NCI-H82 (cell line): ENCODE data around the gene ZNF609.
A peak's percentile ranks its signal among the peaks of the same experiment; 100 is the strongest.
"Not testable (repeated sequence)": the region's sequence is repeated elsewhere in the genome, so short reads cannot be mapped to it uniquely, and the experiment has no call there.

Experiments
- DNase-seq: peaks from one replicate; lab custom pipeline; 2025; lab: John Stamatoyannopoulos, UW

ZNF609 gene

DNA sequence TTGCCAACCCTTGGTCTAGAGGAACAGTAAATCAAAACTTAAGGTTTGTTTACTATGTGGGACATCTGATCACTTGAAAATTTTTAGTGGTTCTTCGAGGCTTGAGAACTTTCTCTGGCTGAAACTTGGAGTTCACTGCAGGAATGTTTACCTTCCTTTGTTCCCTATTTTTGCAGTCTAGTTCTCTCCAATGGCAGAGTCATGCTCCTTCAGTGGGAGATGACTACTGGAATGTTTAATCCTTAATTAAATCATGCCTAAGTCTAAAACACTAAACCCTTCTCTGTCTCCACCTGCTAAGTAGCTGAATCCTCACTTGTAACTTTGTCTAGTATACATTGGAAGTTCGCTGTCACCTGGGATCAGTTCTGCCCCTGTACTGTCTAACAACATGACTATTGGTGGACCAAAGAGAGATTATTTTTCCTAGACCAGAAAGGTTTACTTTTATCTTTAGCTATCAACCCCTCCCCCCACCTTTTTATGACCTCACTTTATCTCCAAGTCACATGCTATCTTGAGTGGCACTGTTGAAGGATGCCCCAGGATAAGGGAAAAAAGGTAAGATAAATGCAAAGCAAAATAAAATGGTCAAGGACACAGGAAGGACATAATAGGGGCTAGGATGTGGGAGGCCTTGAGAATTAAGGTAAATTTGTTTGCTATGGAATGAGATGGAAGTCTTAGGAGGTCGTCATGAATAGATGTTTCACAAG is 1.2 kb upstream of the ZNF609 start:
- peak; percentile 87 for DNase-seq

DNA sequence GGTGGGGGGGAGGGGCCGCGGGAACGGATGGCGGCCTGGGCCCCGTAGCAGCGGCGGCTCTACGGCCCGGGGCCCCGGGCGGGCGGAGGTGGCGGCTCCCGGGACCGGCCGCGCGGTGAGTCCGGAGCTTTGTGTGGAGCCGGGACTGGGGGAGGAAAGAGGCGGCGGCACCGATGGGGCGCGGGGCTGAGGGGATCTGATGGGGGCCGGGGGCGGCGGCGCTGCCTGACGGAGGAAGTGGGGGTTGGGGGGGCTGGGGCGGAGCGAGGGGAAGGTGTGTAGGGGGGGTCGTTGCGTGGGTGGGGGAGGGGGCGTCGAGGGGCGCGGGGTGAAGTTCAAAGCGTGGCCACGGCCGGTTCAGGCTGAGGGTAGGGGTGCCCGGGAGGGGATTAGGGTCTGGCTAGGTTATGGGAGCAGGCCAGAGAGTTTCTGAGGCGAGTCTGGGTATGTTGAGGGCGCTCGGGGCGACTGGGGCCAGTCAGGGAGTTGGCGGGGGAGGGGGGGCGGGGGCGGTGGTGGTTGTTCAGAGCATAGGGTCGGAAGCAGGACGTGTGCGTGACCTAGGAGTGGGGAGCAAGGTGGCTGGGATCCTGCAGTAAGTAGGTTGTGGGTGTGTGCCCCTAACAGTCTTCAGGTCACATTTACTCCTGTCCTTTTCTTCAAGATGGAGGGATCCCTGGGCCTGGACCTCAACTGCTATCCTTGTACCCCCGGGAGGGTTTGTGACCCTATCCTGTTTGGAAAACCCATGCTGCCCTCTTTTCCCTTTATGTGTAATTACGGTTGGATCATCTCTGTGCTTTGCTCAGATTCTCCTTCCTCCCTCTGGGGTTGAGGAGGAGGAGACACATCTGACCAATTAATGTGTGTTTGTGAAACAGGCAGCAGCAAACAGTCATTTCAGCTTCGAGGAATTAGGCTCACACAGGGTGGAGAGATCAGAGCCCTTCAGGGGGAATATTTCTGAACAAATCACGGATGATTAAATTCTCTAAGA is 644 bp downstream of the ZNF609 start:
- peak; percentile 81 for DNase-seq

DNA sequence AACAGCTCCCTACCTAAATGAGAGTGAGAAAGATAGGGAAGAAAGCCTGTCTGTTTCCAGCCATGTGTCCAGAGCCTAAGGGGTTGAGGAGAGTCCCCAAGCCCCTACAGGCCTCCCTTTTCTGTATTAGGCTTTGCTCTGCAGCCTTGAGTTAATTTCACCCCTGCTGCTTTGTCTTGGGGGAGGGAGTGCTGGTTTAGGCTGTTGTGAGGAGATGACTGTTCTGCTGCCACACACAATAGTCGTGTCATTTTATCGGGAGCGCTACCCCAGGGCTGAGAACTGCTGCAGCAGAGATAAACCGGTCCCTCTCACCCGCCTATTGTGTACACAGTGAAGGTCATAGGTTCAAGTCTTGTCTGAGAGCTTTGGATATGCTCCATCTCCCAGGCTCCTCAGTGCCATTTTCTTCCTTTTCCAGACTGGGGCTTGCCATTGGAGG is 1.4 kb downstream of the ZNF609 start:
- peak; percentile 69 for DNase-seq

DNA sequence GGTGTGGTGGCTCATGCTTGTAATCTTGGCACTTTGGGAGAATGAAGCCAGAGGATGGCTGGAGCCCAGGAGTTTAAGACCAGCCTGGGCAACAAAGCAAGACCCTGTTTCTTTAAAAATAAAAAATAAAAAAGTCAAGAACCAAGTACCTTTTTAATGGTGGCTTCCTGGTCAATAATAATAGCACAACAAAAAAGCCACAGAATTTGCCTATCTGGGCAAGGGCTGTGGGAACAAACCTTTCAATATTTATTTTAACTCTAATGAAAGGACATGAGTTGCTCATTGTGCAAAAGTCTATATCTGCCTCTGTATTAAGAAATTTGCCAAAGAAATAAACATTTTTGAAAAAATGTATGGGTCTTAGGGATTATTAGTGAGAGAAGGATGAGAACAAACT is 2.1 kb downstream of the ZNF609 start:
- no peak for DNase-seq

DNA sequence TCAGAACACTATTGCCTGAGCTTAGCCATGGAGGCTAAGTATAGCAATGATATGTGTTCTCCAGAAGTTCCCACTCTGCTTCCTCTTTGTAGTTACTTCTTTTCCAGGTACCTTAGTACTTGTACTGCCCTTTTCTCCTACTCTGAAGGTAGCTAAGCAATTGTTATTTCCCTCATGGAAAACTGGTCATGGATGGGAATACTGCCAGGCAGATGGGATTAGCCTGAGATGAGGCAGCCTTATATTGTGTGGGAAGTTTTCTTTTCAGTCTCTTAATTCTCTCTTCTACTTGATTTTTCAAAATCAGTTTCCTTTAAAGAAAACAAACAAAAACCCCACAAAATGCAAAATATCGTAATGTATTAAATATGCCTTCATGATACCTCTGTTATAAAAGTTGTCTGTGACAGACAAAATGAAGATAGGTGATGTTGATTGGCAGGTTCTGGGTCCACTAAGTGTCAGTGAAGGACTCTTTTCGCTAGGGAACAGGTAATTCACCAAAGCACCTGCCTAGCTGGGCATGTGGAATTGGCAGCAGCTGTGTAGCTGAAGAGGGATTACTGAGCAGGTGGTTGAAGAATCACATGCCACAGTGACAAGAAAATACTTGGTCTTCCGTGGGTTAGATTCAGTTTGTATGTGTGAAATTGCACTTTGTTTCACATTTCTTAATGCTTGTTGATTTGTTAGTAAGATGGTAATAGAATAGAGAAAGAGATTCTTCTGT is 4.1 kb downstream of the ZNF609 start:
- DNase-seq, result peak; percentile 50

DNA sequence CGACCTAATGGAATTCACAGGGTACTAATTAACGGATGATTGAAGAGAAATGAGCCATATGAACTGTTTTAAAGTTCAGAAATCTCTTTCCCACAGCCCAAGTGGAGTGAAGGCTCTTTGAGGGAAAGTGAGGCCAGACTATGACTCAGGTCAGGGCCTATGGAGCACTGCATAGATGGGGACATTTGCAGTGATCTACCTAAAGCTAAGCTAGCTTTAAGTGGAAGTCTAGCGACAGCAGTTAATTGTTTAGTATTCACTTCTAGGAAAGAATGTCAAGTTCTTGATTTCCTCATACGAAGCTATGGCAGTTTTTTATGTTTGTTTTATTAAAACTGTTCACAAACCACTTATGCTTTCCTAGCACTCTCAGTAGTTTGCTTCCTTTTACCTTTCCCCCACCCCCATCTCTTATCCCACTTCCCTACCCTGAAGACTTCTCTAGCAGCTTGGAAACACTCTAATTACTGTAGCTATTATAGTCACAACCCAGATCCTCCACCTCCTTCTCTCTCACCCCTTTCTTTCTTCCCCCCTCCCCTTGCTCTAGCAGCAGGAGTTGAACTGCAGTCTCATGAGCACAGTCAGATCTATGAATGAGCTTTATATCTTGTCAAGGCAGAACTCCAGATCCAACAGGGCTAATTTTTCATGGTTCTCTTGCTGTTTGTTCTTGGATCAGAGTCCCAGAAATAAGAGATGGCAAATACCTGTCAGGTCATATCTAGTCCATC is 6.2 kb downstream of the ZNF609 start:
- DNase-seq, result peak; percentile 29

- no peak for DNase-seq
Observed at GRCh38 chr15:64472161-64472560, 11.8 kb downstream of the ZNF609 start.

- no peak for DNase-seq
Observed at GRCh38 chr15:64474846-64475245, 14.5 kb downstream of the ZNF609 start.

- peak; percentile 20 for DNase-seq
Observed at GRCh38 chr15:64476550-64476949, 16.2 kb downstream of the ZNF609 start.

- no peak for DNase-seq
Observed at GRCh38 chr15:64478863-64479262, 18.5 kb downstream of the ZNF609 start.

DNA sequence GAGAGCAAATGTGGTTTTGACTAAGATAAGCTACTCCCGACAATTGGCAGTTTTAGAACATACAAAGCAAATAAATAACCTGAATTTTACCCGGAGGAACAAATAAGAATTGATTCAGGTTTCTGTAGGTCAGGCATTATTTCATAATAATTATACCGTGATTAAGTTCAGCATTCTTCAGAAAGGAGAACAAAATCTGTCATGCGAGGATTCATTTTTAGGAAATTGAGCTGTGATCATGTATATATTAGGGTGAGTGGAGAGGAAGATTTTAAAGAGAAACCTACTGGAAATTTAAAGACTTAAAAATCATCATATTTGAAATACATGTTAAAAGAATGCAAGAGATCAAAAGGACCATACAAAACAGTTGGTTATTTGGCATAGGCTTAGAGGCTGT is 20.5 kb downstream of the ZNF609 start:
- no peak for DNase-seq

DNA sequence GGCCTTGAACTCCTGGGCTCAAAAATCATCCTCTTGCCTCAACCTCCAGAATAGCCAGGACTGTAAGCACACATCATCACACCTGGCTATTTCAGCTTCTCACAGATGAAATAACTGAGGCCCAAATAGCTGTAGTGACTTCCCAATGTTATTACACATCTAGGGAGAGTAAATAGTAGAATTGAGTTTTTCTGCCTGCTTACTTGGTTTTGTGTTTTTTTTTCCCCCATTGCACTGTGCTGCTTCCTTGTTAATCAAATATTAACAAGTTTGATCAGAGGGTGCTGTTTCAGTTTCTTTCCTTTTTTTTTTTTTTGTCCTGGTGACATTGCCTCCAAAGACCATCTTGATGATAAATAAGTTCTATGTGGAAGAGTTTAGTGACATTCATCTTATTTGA is 23.4 kb downstream of the ZNF609 start:
- no peak for DNase-seq

GRCh38 chr15:64485796-64486195 is 25.4 kb downstream of the ZNF609 start:
- no peak for DNase-seq

DNA sequence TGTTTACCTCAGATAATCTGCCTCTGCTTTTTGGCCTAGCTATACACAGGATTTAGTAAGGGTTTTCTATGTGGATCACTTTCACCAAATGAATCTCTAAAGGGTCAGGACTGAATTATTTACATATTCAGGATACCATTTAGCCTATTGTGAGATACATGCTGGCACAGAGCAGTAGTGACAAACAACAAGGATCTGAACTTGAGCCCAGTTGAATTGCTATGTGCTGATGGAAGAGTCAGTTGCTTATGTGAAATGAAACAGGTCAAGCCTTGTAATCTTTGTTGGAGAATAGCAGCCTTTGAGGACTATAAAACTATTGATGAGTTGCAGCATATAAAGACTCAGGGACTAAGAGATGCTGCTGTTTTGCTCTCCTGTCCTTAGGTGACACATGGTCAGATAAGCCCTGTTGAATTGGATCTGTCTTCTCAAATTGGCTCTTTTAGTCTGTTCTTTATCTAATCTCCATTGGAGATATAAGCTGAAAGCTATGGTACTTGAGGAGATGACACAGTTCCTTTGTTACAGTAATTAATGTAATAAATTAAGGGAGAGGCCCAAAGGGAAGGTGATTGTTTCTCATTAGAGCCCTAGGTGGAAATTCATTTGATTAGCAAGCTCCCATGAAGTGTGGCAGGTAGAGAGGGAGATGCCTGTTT is 30.4 kb downstream of the ZNF609 start:
- DNase-seq, result peak; percentile 96

DNA sequence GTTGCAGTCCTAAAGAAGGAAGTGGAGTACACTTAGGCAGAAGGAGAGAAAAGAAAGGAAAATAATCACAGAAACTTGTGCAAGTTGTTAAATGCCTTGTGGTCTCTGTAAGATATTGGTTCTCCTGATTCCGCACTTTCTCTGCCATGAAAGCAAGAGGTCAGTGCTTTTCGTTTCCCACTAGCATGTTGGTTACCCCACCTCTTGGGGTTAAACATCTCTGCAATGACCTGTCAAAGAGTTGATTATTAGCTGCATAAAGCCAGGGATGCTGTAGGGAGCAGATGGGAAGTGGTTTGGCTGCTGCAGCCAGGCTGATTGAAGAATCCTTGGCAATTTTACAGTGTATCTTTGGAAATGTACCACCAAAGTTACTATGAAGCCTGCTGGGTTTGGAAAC is 33.3 kb downstream of the ZNF609 start:
- peak; percentile 57 for DNase-seq

DNA sequence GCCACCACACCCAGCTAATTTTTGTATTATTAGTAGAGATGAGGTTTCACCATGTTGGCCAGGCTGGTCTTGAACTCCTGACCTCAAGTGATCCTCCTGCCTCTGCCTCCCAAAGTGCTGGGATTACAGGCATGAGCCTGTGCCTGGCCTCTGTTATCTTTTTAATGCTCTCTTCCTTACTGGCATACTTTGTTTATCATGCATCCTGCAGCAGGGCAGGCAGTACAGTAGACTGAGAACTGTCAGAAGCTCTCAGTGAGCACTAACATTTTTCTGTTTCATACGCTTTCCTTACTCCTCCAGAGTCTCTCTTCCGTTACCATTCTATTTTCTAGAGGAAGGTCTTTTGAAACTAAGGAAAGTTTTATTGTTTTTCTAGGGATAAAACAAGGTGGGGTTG is 35.6 kb downstream of the ZNF609 start:
- DNase-seq, result not testable (repeated sequence)

DNA sequence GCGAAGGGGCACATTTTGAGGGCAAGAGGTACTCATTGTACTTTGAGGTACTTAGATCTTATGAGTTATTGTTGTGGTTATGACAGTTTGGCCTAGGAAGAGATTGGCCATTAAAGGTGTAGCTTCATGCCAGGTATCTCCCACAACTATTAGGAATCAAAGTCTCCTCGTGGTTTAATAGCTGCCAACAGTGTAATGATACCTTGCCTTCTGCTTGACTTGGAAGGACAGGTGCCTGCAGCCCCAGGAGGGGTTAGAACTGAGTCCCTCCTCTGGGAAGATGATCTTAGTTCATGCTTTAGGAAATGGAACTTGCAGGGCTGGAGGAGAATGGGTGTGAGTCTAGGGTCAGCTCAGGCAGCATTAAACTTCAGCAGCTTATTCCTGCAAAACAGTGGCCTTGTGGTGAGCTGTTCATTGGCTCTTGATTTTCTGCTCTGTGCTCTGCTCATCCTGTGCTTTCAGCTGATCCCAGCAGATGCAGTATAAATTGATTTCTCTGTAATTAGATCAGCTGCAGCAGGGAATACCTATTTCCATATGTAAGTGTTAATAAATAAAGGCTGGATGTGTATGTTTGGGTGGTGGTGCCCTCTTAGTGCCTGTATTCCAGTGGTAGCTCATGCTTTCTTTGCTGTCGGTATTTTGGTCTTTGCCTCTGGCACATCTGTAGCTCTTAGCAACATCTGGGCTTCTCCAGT is 40.5 kb downstream of the ZNF609 start:
- DNase-seq, result peak; percentile 89

DNA sequence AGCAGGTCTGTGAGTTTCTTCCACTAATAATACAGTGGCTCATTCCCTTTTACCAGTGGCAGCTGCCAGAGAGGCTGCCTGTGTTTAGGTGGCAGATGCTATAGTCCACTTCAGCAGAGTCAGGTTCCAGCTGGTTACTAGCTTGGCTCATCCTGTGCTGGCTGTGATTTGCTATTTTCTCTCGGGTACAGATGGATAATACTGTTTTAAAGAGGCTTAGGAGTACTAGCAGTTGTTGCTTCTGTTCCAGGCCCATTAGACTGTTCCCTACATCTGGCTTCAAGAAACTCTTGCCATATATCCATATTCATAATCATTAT is 41.0 kb downstream of the ZNF609 start:
- DNase-seq, result peak; percentile 98

GRCh38 chr15:64502151-64502550 is 41.8 kb downstream of the ZNF609 start:
- no peak for DNase-seq

DNA sequence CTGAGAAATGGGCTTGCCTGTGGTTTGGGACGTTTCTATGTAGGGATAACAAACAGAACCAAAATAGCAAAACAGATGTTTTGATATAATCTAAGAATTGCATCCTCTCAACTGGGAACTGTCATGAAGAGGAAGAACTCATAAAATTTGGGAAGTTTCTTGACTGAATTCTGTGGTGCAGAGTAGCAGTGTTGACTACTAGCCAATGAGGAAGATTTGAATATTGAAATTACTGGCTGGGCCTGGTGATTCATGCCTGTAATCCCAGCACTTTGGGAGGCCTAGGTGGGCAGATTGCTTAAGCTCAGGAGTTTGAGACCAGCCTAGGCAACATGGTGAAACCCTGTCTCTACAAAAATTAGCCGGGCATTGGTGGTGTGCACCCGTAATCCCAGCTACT is 42.2 kb downstream of the ZNF609 start:
- peak; percentile 33 for DNase-seq

DNA sequence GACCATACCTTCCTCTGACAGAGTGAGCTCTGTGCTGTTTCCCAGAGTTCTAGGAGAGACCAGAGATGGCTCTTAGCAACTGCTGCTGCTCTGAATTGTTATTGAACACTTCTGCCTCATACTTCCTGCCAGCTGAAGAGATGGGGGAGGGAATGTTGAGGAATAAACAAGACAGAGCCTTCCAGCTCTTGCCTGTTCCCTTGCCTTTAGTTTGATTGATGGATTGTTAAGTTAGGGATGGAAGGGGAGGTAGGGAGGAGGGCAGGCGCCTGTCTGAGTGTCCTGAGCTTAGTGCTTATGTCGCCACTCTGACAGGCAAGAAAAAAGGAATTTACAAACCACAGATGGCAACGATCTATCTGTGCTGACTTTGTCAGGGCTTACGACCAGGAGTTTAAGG is 42.8 kb downstream of the ZNF609 start:
- peak; percentile 97 for DNase-seq
